Astrocyte (in vitro differentiated cells and primary cell): ENCODE data around the gene HNRNPUL1. TPM values are rescaled to one million over a fixed set of nuclear protein-coding genes. Genes with fewer than 3 reads are reported as not detected.
A peak's percentile ranks its signal among the peaks of the same experiment; 100 is the strongest.

Source experiments
- DNase-seq: peaks from one replicate; pipeline ENCODE4 v3.0.0-alpha.2; 2010; ENCODE audit warnings: low read depth
- FAIRE-seq: peaks from 2 replicates; lab custom pipeline; 2011; peaks lifted over from hg19 to GRCh38; lab: Jason Lieb, UNC
- H2AFZ ChIP-seq: 2 replicates; pipeline ENCODE4 v1.6.0; 2012; ENCODE audit warnings: low read depth, low read length, inconsistent platforms
- H3K27ac ChIP-seq: 2 replicates; pipeline ENCODE4 v1.5.1; 2011; ENCODE audit warnings: low read depth, low read length, inconsistent platforms
- H3K27me3 ChIP-seq: 2 replicates; pipeline ENCODE4 v1.6.0; 2011; ENCODE audit warnings: low read length, inconsistent platforms; ENCODE audit not compliant: insufficient read depth
- H3K36me3 ChIP-seq: 2 replicates; pipeline ENCODE4 v1.5.1; 2011; ENCODE audit warnings: low read length, inconsistent platforms; ENCODE audit not compliant: insufficient read depth
- H3K4me1 ChIP-seq: 2 replicates; pipeline ENCODE4 v1.5.1; 2011; ENCODE audit warnings: low read length, inconsistent platforms; ENCODE audit not compliant: insufficient read depth
- H3K4me2 ChIP-seq: 2 replicates; pipeline ENCODE4 v1.6.0; 2012; ENCODE audit warnings: low read length, inconsistent platforms
- H3K4me3 ChIP-seq: 2 replicates; pipeline ENCODE4 v1.5.1; 2011; ENCODE audit warnings: low read depth, mild to moderate bottlenecking, low read length, inconsistent platforms; ENCODE audit not compliant: insufficient read depth
- H3K79me2 ChIP-seq: 2 replicates; pipeline ENCODE4 v1.6.0; 2012; ENCODE audit warnings: mild to moderate bottlenecking, low read length, inconsistent platforms; ENCODE audit not compliant: insufficient read depth
- H3K9ac ChIP-seq: 2 replicates; pipeline ENCODE4 v1.6.0; 2012; ENCODE audit warnings: mild to moderate bottlenecking, low read length, inconsistent platforms
- H3K9me3 ChIP-seq: 2 replicates; pipeline ENCODE4 v1.5.1; 2012; ENCODE audit warnings: low read depth, mild to moderate bottlenecking, low read length, inconsistent platforms; ENCODE audit not compliant: insufficient read depth
- H4K20me1 ChIP-seq: 2 replicates; pipeline ENCODE4 v1.6.0; 2012; ENCODE audit warnings: low read length, inconsistent platforms; ENCODE audit not compliant: insufficient read depth
- H3K27ac Mint-ChIP-seq: one replicate; pipeline ENCODE4 v1.8.0; 2021; ENCODE audit warnings: mild to moderate bottlenecking, mixed read lengths; ENCODE audit not compliant: unreplicated experiment
- H3K27me3 Mint-ChIP-seq: one replicate; pipeline ENCODE4 v1.8.0; 2021; ENCODE audit warnings: low read depth, mixed read lengths; ENCODE audit not compliant: unreplicated experiment
- H3K36me3 Mint-ChIP-seq: one replicate; pipeline ENCODE4 v1.8.0; 2021; ENCODE audit warnings: low read depth, mixed read lengths; ENCODE audit not compliant: unreplicated experiment
- H3K4me1 Mint-ChIP-seq: one replicate; pipeline ENCODE4 v1.8.0; 2021; ENCODE audit warnings: low read depth, mixed read lengths; ENCODE audit not compliant: unreplicated experiment
- H3K4me3 Mint-ChIP-seq: one replicate; pipeline ENCODE4 v1.8.0; 2021; ENCODE audit warnings: mild to moderate bottlenecking, moderate library complexity, mixed read lengths; ENCODE audit not compliant: unreplicated experiment
- H3K9me3 Mint-ChIP-seq: one replicate; pipeline ENCODE4 v1.8.0; 2021; ENCODE audit warnings: mild to moderate bottlenecking, mixed read lengths; ENCODE audit not compliant: unreplicated experiment
- CTCF ChIP-seq: IDR thresholded peaks from 2 replicates; pipeline ENCODE4 v1.5.1; 2011; ENCODE audit warnings: low read depth, mild to moderate bottlenecking, inconsistent platforms, low read length, moderate library complexity; ENCODE audit not compliant: insufficient read depth
- EZH2 ChIP-seq: IDR thresholded peaks from 2 replicates; pipeline ENCODE4 v1.6.1; 2012; ENCODE audit warnings: mild to moderate bottlenecking, low read length, inconsistent platforms; ENCODE audit not compliant: insufficient read depth
- total RNA-seq: library from RNA; stranded (reverse); gene quantifications from 2 replicates; pipeline ENCODE4 v1.2.1, GENCODE V29; 2021

The HNRNPUL1 gene
- total RNA-seq, 1 donor from 2014 or later = 174 TPM

- peak overlapping the region; percentile 80 for H3K4me2 ChIP-seq
- peaks cover 71% of the 10 kb centered on the region for H3K4me1 ChIP-seq
- FAIRE-seq (no peak), DNase-seq (peak; percentile 68)
- Mint-ChIP-seq H3K9me3 (no peaks in the 10 kb centered on the region), H3K27me3 (no peaks in the 10 kb centered on the region), H3K4me3 (peak overlapping the region; percentile 75), H3K36me3 (peaks cover 13% of the 10 kb centered on the region), H3K27ac (peak overlapping the region; percentile 99), H3K4me1 (peaks cover 57% of the 10 kb centered on the region)
- no peaks in the 10 kb centered on the region for H3K27me3 ChIP-seq
- H3K36me3 ChIP-seq = peaks cover 14% of the 10 kb centered on the region
- peak overlapping the region; percentile 92 for H3K9ac ChIP-seq
- TF ChIP-seq EZH2 (no peak), CTCF (no peak)
- H3K9me3 ChIP-seq = no peaks in the 10 kb centered on the region
- peak overlapping the region; percentile 100 for H3K27ac ChIP-seq
- no peak overlapping the region for H2AFZ ChIP-seq
- peaks cover 10% of the 10 kb centered on the region for H3K79me2 ChIP-seq
- peak overlapping the region; percentile 32 for H3K4me3 ChIP-seq
- peaks cover 31% of the 10 kb centered on the region for H4K20me1 ChIP-seq
Observed at GRCh38 chr19:41323023-41323422, 58.9 kb downstream of the HNRNPUL1 start.

GRCh38 chr19:41323430-41324125 lies 59.4 kb downstream of the HNRNPUL1 start:
- FAIRE-seq (no peak), DNase-seq (peak; percentile 96)
- TF ChIP-seq CTCF = no peak
- TF ChIP-seq EZH2 = no peak
- Mint-ChIP-seq H3K9me3 (no peaks in the 10 kb centered on the region), H3K36me3 (peaks cover 16% of the 10 kb centered on the region), H3K27me3 (no peaks in the 10 kb centered on the region), H3K27ac (peak overlapping the region; percentile 99), H3K4me1 (peaks cover 63% of the 10 kb centered on the region), H3K4me3 (peak overlapping the region; percentile 75)
- Histone ChIP-seq H3K27ac (peak overlapping the region; percentile 100), H3K9me3 (no peaks in the 10 kb centered on the region), H3K36me3 (peaks cover 14% of the 10 kb centered on the region), H3K4me1 (peaks cover 77% of the 10 kb centered on the region), H3K4me3 (peak overlapping the region; percentile 32), H3K27me3 (no peaks in the 10 kb centered on the region), H3K9ac (peak overlapping the region; percentile 95), H4K20me1 (peaks cover 30% of the 10 kb centered on the region), H3K4me2 (peak overlapping the region; percentile 80), H3K79me2 (peaks cover 10% of the 10 kb centered on the region), H2AFZ (no peak overlapping the region)

- H3K4me3 Mint-ChIP-seq = peak overlapping the region; percentile 30
- TF ChIP-seq CTCF = no peak
- no peak for TF ChIP-seq EZH2
- H3K27ac ChIP-seq = peak overlapping the region; percentile 100
- H4K20me1 ChIP-seq = peaks cover 23% of the 10 kb centered on the region
- no peaks in the 10 kb centered on the region for H3K27me3 ChIP-seq
- H3K9me3 ChIP-seq = no peaks in the 10 kb centered on the region
- peaks cover 12% of the 10 kb centered on the region for H3K36me3 ChIP-seq
- peaks cover 10% of the 10 kb centered on the region for H3K79me2 ChIP-seq
- H3K4me2 ChIP-seq = peak overlapping the region; percentile 78
- H3K4me3 ChIP-seq = no peak overlapping the region
- H2AFZ ChIP-seq = no peak overlapping the region
- peaks cover 17% of the 10 kb centered on the region for H3K36me3 Mint-ChIP-seq
- peaks cover 82% of the 10 kb centered on the region for H3K4me1 ChIP-seq
- peaks cover 65% of the 10 kb centered on the region for H3K4me1 Mint-ChIP-seq
- H3K9ac ChIP-seq = peak overlapping the region; percentile 95
- H3K9me3 Mint-ChIP-seq = no peaks in the 10 kb centered on the region
- H3K27ac Mint-ChIP-seq = peak overlapping the region; percentile 90
- DNase-seq (no peak), FAIRE-seq (no peak)
- H3K27me3 Mint-ChIP-seq = no peaks in the 10 kb centered on the region
Observed at GRCh38 chr19:41324231-41324702, 60.1 kb downstream of the HNRNPUL1 start.
